ENCODE data around the gene FAM25A.

- TF ChIP-seq CTCF (conservative IDR thresholded peaks at IDR 0.05 in 1 of 2, IDR thresholded peaks at IDR 0.05 in 1 of 2; ENCODE audit: extremely low read depth in 1 of 2, insufficient read depth in 1 of 2, low read depth in 1 of 2, low read length in 2 of 2) (no peak), EZH2 (IDR thresholded peaks at IDR 0.05; ENCODE audit: borderline replicate concordance, low read length) (no peak)
These were observed 19.6 kb upstream of the FAM25A start for GRCh38 chr10:87000491-87000890.
